Activated CD8-positive, alpha-beta memory T cell treated with anti-CD3 and anti-CD28 coated beads, Interleukin-2, amount 10 ng/mL, durations not matched to agents 7 days and 5 days (primary cell): ENCODE measurements around the gene ADAMTS17. TPM values are rescaled to one million over a fixed set of nuclear protein-coding genes. Genes with fewer than 3 reads are reported as not detected.

Experiments used
- ATAC-seq: fragments of 150-1000 bp; cut with Tn5 transposase; one replicate; pipeline ENCODE4 v1.10.0; 2021; ENCODE audit warnings: moderate library complexity
- CTCF ChIA-PET: fragments of 350-600 bp; sonication (Branson Sonifier 250); formaldehyde crosslinking; loops from one replicate; lab custom pipeline; 2021; ENCODE audit warnings: antibody characterized with exemption; lab: Charles Lee
- DNase-seq: peaks from one replicate; pipeline ENCODE4 v3.0.0-alpha.2; 2020
- H3K27ac Mint-ChIP-seq: one replicate; pipeline ENCODE4 v1.8.0; 2021; ENCODE audit warnings: mild to moderate bottlenecking, mixed read lengths
- H3K27me3 Mint-ChIP-seq: one replicate; pipeline ENCODE4 v1.8.0; 2021; ENCODE audit warnings: mixed read lengths
- H3K36me3 Mint-ChIP-seq: one replicate; pipeline ENCODE4 v1.8.0; 2021; ENCODE audit warnings: mild to moderate bottlenecking, mixed read lengths
- H3K4me1 Mint-ChIP-seq: one replicate; pipeline ENCODE4 v1.8.0; 2021; ENCODE audit warnings: mixed read lengths
- H3K4me3 Mint-ChIP-seq: one replicate; pipeline ENCODE4 v1.8.0; 2021; ENCODE audit warnings: mild to moderate bottlenecking, moderate library complexity, mixed read lengths
- H3K9me3 Mint-ChIP-seq: one replicate; pipeline ENCODE4 v1.8.0; 2022; ENCODE audit warnings: low read depth, mixed read lengths
- total RNA-seq, 2 experiments: library from RNA; stranded (reverse); gene quantifications; one replicate each; pipeline ENCODE4 v1.2.3, GENCODE V29; 2021

The ADAMTS17 gene, protein sequence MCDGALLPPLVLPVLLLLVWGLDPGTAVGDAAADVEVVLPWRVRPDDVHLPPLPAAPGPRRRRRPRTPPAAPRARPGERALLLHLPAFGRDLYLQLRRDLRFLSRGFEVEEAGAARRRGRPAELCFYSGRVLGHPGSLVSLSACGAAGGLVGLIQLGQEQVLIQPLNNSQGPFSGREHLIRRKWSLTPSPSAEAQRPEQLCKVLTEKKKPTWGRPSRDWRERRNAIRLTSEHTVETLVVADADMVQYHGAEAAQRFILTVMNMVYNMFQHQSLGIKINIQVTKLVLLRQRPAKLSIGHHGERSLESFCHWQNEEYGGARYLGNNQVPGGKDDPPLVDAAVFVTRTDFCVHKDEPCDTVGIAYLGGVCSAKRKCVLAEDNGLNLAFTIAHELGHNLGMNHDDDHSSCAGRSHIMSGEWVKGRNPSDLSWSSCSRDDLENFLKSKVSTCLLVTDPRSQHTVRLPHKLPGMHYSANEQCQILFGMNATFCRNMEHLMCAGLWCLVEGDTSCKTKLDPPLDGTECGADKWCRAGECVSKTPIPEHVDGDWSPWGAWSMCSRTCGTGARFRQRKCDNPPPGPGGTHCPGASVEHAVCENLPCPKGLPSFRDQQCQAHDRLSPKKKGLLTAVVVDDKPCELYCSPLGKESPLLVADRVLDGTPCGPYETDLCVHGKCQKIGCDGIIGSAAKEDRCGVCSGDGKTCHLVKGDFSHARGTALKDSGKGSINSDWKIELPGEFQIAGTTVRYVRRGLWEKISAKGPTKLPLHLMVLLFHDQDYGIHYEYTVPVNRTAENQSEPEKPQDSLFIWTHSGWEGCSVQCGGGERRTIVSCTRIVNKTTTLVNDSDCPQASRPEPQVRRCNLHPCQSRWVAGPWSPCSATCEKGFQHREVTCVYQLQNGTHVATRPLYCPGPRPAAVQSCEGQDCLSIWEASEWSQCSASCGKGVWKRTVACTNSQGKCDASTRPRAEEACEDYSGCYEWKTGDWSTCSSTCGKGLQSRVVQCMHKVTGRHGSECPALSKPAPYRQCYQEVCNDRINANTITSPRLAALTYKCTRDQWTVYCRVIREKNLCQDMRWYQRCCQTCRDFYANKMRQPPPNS
- total RNA-seq = 1 to 10 TPM; 1.6 to 1.9 TPM

DNA sequence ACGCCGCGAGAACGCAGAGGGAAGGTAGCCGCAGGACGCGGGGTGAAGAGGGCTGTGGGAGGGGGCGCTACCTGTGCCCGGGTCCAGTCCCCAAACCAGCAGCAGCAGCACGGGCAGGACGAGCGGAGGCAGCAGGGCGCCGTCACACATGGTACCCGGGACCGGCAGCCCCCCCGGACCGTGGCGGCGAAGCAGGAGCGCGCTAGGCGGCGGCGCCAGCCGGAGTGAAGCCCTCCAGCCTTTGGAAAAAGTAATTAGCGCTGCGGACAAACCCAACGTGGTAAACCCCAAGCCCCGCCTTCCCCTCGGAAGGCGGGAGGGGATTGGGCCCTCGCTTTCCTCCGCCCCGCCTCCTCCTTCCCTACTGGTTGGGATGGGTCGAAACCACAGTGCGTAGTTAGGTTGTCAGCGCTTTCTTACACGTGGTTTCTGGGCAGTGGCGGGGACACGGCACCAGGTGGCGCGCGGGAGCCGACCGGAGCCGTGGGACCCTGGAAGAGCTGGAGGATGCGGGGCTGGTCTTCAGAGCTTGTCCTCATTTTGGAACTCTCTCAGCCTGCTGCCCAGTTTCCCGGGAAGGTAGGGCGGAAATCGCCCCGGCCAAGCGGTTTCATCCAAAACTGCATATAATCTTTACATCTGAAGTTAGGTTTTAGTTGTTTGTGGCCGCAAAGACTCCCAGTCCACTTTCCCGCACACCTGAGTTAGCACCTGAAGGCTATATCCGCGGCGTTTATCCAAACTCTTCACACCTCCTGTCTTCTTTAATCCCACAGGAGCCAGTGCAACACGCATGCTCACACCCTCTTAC is at the start of gene ADAMTS17:
TSS of gene ADAMTS17 (minus strand) at position 226 of the 811 bp plus-strand sequence. CDS start at position 150, 76 bp downstream.
- H3K4me3 Mint-ChIP-seq = peak within 1 kb of the TSS; percentile 35
- CTCF ChIA-PET = interaction anchor here (0.6 to 8.3 kb wide), 14 partner anchors 7 to 666 kb away, joined by 3 to 127 read pairs (median 4); partner anchors contain the start of gene ASB7
- no peaks in the 10 kb centered on the region for H3K9me3 Mint-ChIP-seq
- H3K27ac Mint-ChIP-seq = no peak within 1 kb of the TSS
- H3K27me3 Mint-ChIP-seq = peaks cover 49% of the 10 kb centered on the region
- peak; percentile 95 for ATAC-seq
- no peaks in the 10 kb centered on the region for H3K36me3 Mint-ChIP-seq
- H3K4me1 Mint-ChIP-seq = peaks cover 15% of the 10 kb centered on the region
- peak; percentile 95 for DNase-seq

DNA sequence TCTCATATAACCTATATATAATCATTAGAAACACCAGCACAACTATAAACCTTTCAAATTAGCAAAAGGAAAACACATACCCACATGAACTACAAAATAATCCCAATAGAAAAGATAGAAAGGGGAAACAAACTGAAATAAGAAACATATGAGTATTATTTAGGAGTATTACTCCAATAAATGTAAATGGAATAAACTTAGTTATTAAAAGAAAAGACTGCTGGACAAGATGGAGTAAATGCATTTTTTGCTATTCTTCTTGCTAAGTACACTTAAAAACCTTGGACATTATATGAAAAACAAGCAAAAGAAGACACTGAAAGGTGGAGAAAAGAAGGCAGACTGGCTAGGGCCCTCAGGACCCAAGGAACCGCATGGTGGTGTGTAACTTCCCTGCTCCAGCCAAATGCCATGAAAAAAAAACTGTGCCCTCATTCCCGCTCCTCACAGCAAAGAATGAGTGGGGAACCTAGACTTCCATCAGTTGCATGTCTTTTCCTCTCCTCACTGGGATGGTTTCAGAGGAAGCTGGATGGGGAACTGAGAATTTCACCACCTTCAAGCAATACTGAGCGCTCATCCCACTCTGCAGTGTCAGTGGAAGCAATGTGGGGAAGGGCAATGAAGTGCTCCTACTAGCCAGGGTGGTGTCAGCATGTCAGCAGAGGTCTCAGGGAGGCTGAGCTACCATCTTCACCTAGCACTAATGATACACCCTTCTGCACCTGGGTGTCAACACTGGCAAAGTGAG is 43.7 kb upstream of the ADAMTS17 start:
- peaks cover 6% of the 10 kb centered on the region for H3K27me3 Mint-ChIP-seq
- H3K36me3 Mint-ChIP-seq = no peaks in the 10 kb centered on the region
- no peak overlapping the region for H3K4me3 Mint-ChIP-seq
- no peak overlapping the region for H3K27ac Mint-ChIP-seq
- CTCF ChIA-PET = no interaction called here
- no peak for DNase-seq
- peaks cover 6% of the 10 kb centered on the region for H3K9me3 Mint-ChIP-seq
- H3K4me1 Mint-ChIP-seq = no peaks in the 10 kb centered on the region
- ATAC-seq = no peak

DNA sequence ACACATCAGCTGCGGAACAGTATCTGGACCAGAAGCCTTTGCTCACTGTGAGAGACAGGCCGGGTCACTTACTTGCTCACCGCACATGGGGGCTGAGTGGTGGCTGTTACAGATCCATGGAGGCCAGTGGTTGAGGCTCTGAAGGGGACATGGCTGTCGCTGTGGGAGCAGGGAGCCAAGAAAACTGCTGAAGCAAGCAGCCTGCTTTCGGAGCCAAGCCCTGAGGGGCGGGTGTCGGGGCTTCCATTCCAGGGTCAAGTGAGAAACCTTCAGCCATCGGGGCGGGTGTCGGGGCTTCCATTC is 42.3 kb upstream of the ADAMTS17 start:
- peaks cover 6% of the 10 kb centered on the region for H3K9me3 Mint-ChIP-seq
- ATAC-seq (no peak), DNase-seq (no peak)
- no peaks in the 10 kb centered on the region for H3K4me1 Mint-ChIP-seq
- peaks cover 6% of the 10 kb centered on the region for H3K27me3 Mint-ChIP-seq
- H3K4me3 Mint-ChIP-seq = no peak overlapping the region
- no peak overlapping the region for H3K27ac Mint-ChIP-seq
- no peaks in the 10 kb centered on the region for H3K36me3 Mint-ChIP-seq
- CTCF ChIA-PET = interaction anchor here (1.7 to 2.1 kb wide), 2 partner anchors 34 to 54 kb away, joined by 4 to 19 read pairs; no protein-coding TSS in a partner anchor

DNA sequence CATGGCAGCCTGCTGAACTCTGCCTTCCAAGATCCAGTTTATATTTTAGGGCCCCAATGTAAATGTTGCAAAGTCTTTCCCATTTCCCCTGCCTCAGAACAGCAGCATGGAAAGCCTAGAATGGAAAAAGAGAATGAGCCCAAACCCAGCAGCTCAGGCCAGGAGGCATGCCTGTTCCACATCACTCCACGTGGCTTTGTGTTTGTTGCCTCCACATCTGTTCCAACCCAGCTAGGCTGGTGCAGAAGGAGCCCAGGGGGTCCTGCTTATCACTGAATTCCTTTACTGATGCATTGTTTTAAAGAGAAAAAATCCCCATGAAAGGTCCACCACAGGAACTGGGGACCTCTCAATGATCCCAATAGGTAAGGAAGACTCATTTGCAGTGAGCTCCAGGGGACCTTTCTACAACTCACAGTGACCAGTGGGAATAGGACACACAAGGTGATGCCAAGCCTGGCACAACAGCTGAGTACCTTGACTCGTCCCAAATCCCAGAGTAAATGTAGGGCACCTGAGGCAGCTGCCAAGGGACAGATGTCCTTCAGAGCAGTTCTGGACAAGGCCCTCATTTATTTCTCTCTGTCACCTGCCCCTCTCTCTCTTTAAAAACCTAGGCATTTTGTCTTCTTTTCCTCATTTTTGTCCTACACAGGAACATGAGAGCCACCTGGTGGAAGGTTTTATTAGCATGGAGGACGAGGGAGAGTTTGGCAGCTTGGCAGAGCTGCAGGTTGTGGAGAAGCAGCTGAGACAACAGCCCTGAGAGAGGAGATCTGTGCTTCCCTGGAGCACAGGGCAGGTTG is 41.7 kb upstream of the ADAMTS17 start:
- no peaks in the 10 kb centered on the region for H3K36me3 Mint-ChIP-seq
- no peak overlapping the region for H3K4me3 Mint-ChIP-seq
- CTCF ChIA-PET = interaction anchor here (0.6 to 2.1 kb wide), 3 partner anchors 34 to 625 kb away, joined by 3 to 19 read pairs (median 4); no protein-coding TSS in a partner anchor
- no peak overlapping the region for H3K27ac Mint-ChIP-seq
- DNase-seq = no peak
- H3K4me1 Mint-ChIP-seq = no peaks in the 10 kb centered on the region
- ATAC-seq = no peak
- peaks cover 6% of the 10 kb centered on the region for H3K9me3 Mint-ChIP-seq
- peaks cover 4% of the 10 kb centered on the region for H3K27me3 Mint-ChIP-seq

DNA sequence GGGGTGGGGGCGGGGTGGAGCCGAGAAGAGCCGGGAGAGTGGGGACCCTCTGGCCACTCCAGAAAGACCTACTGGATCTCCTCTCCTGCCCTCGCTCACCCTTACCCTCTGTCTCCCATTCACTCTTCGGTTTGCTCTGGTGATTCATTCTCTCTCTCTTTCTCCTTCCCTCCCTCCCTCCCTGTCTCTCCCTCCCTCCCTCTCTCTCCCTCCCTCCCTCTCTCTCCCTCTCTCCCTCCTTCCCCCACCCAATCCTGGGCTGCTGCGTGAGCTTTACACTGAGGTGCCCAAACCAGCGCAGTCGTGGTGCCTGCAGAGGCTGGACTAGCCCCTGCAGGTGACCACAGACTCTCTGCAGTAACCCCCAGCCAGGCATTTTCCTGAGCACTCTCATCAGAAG is 32.2 kb upstream of the ADAMTS17 start:
- no peak overlapping the region for H3K27ac Mint-ChIP-seq
- H3K4me1 Mint-ChIP-seq = no peaks in the 10 kb centered on the region
- peaks cover 46% of the 10 kb centered on the region for H3K27me3 Mint-ChIP-seq
- H3K4me3 Mint-ChIP-seq = no peak overlapping the region
- CTCF ChIA-PET = interaction anchor here (1.0 kb wide), 1 partner anchor 23 kb away, joined by 3 read pairs; no protein-coding TSS in a partner anchor
- DNase-seq (no peak), ATAC-seq (no peak)
- no peaks in the 10 kb centered on the region for H3K9me3 Mint-ChIP-seq
- H3K36me3 Mint-ChIP-seq = peaks cover 3% of the 10 kb centered on the region

DNA sequence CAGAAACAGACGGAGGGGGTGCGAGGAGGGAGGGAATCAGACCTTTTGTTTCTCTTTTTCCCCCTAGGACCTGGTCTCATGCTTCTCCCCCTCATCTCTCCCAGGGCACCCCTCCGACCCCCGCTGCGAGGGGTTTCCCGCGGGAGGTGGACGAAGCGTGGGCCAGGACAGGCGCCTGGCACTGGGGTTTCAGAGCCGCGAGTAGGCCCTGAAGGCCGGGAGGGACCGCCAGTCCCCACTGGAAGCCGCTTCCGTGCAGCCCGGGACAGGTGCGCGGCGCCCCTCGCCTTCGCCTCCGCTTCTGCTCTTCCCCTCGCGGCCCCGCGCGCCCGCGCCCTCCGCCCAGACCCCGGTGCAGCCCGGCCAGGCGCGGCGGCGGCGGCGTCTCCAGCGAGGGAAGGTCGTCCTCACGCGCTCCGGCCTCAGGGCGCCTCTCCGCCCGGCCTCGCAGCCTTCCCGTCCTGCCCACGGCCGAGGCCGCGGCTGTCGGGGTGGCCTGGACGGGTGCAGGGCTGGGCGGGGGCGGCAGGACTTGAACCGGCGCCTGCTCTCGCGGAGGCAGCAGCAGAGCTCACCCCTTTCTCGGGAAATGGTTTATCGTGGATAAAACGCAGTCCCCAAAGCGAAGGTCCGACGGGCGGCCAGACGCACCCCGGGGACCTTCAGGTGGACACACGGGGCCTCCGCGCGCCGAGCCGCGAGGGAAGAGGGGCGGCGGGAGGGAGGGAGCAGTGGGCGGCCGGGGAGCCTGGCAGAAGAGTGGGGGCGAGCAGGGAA is 31.5 kb upstream of the ADAMTS17 start:
- Mint-ChIP-seq H3K36me3 (peaks cover 3% of the 10 kb centered on the region), H3K9me3 (no peaks in the 10 kb centered on the region), H3K4me3 (no peak overlapping the region), H3K4me1 (no peaks in the 10 kb centered on the region), H3K27ac (no peak overlapping the region), H3K27me3 (peaks cover 47% of the 10 kb centered on the region)
- DNase-seq (no peak), ATAC-seq (no peak)
- CTCF ChIA-PET = no interaction called here

DNA sequence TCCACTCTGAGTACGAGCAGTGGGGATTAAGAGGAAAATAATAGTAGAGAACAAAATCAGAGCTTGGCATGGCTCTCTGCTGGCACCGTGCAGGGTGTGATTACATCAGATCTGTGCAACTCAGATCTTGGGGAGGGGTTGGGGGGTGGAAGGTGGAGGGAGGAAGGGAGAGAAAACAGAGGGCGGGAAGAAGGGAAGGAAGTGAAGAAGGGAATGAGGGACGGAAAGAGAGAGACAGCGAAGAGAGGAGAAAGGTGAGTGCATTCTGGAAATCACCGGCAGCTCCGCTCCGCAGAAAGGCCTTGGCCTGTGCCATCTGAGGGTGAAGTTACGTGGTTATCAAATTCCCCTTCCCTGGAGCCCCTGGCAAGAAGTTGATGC is 31.0 kb upstream of the ADAMTS17 start:
- Mint-ChIP-seq H3K4me3 (no peak overlapping the region), H3K27ac (no peak overlapping the region), H3K4me1 (no peaks in the 10 kb centered on the region), H3K9me3 (no peaks in the 10 kb centered on the region), H3K36me3 (peaks cover 3% of the 10 kb centered on the region), H3K27me3 (peaks cover 47% of the 10 kb centered on the region)
- CTCF ChIA-PET = no interaction called here
- ATAC-seq (no peak), DNase-seq (no peak)

DNA sequence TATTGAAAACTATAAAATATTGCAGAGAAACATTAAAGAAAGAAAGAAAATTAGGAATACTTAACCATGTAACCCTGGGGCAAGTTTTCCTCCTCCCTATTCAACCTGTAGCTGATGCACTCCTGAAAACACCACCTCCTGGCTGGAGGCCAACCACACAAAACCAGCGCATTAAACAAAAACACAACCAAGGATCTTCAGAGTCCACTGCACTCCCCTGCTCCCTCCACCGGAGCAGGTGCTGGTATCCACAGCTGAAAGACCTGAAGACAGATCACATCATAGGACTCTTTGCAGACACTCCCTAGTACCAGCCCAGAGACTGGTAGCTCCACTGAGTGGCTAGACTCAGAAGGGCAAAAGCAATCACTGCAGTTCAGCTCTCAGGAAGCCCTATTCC is 13.6 kb upstream of the ADAMTS17 start:
- ATAC-seq (no peak), DNase-seq (no peak)
- Mint-ChIP-seq H3K4me3 (no peak overlapping the region), H3K27me3 (peaks cover 58% of the 10 kb centered on the region), H3K4me1 (peaks cover 3% of the 10 kb centered on the region), H3K36me3 (peaks cover 1% of the 10 kb centered on the region), H3K27ac (no peak overlapping the region), H3K9me3 (no peaks in the 10 kb centered on the region)
- CTCF ChIA-PET = interaction anchor here (0.7 to 2.0 kb wide), 2 partner anchors 13 to 15 kb away, joined by 4 to 5 read pairs; no protein-coding TSS in a partner anchor

DNA sequence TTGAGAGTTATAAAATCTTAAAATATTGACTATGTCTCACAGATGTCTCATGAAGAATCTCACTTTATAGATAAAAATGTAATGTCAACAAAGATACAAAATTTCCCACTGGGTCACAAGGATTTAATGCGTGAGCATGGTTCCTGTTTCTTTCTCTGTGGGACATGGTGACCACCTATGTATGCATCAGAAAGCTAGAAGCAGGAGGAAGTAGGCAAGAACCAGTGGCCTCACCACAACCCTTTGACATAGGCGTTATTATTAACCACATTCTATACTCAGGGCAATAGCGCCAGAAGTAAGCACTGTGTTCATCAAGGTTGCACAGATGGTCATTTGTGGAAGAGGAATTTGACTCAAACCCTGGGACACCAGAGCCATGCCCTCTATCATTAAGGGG is 11.7 kb upstream of the ADAMTS17 start:
- Mint-ChIP-seq H3K27ac (no peak overlapping the region), H3K4me3 (no peak overlapping the region), H3K9me3 (no peaks in the 10 kb centered on the region), H3K36me3 (peaks cover 1% of the 10 kb centered on the region), H3K4me1 (peaks cover 6% of the 10 kb centered on the region), H3K27me3 (peaks cover 40% of the 10 kb centered on the region)
- CTCF ChIA-PET = no interaction called here
- ATAC-seq (no peak), DNase-seq (no peak)

DNA sequence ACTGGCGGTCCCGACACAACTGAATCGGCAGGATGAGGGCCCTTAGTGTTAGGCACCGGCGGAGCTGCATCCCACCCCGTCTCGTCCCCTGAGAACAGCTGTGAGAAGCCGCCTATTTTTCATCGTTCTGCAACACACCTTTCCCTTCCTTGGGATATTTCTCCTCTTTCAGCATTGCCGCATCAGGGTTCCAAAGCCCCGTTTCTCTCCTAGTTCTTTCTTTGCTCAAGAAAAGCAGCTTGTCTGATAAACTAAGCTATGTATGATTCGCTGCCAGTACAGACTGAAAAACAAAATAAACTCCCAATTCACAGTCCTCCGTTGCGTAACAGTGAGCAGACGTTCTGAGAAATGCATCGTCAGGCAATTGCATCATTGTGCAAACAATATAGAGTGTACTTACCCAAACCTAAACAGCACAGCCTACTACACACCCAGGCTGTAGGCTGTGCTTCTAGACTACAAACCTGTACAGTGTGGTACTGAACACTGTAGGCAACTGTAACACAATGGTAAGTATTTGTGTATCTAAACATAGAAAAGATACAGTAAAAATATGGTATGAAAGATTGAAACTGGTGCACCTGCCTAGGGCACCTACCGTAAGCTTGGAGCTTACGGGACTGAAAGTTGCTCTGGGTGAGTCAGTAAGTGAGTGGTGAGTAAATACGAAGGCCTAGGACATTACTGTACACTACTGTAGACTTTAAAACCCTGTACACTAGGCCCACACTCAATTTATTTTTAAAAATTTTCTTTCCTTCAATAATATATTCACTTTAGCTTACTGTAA is 8.9 kb upstream of the ADAMTS17 start:
- Mint-ChIP-seq H3K4me3 (peak overlapping the region; percentile 77), H3K36me3 (peaks cover 1% of the 10 kb centered on the region), H3K27me3 (peaks cover 23% of the 10 kb centered on the region), H3K4me1 (peaks cover 6% of the 10 kb centered on the region), H3K27ac (no peak overlapping the region), H3K9me3 (no peaks in the 10 kb centered on the region)
- CTCF ChIA-PET = interaction anchor here (0.7 to 5.4 kb wide), 60 partner anchors 8 to 1078 kb away, joined by 3 to 127 read pairs (median 4); partner anchors contain the start of genes ADAMTS17, ASB7 and LINS1
- DNase-seq (no peak), ATAC-seq (no peak)
